ENCODE data around the gene OR4D10.

GRCh38 chr11:59456661-59457060, 16.5 kb upstream of the OR4D10 start, which contains the start of gene OR4D6:
- TF ChIP-seq CTCF (IDR thresholded peaks at IDR 0.05) = no peak
- no peak for TF ChIP-seq EZH2 (IDR thresholded peaks at IDR 0.05; ENCODE audit: borderline replicate concordance, insufficient read depth, low read depth, low read length, poor library complexity, severe bottlenecking)
